ENCODE data around the gene PITPNC1.
"Not testable (repeated sequence)": the region's sequence is repeated elsewhere in the genome, so short reads cannot be mapped to it uniquely, and the experiment has no call there.

The PITPNC1 gene

GRCh38 chr17:67461876-67462275, 84.8 kb downstream of the PITPNC1 start:
- DNase-seq (ENCODE audit: low read depth): no peak

GRCh38 chr17:67466251-67466796, 89.2 kb downstream of the PITPNC1 start:
- no peak for DNase-seq (ENCODE audit: low read depth)

DNA sequence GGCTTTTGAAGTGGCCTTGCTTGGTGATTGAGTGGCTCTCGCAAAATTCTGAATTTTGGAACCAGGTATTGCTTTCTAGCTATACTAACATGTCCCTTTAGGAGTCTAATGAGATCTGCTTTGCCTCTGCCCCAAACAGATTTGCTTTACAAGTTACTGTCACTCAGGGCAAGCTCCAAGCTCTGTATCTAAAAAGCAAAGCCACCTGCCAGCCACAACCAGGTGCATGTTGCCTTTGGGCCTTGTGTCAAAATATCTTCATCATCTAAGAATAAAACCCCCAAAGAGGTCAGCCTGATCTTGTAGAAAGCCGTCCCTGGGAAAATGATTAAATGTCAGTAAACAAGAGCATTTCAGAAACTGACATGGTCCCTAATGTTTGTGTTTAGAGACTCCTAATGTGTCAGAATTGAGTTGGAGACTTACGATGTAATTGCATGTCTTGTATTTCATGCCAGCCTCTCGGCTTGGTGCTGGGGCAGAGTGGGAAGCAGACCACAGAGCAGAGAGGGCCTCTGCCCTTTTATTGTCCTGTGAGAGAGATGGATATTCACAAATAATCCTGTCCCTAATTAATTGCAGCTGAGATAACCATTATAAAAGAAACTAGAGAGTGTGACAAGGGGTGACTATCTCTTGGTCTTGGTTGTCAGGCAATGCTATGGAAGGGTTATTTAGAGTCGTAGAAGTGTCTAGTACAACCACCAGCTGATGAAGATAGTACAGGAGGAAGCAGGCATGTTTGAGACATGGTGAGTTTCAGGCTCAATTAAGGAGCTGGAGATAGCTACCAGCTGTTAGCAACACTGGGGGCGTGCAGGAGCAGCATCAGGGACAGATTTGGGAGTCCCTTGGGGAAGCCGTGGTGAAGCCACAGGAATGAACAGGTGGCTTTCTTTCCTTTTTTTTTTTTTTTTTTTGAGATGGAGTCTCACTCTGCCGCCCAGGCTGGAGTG, 90.7 kb downstream of the PITPNC1 start:
- DNase-seq (ENCODE audit: low read depth): no peak

GRCh38 chr17:67469208-67469980, 92.3 kb downstream of the PITPNC1 start:
- DNase-seq (ENCODE audit: low read depth): no peak

- no peak for DNase-seq (ENCODE audit: low read depth)
Measured at GRCh38 chr17:67470163-67470562, 93.1 kb downstream of the PITPNC1 start.

GRCh38 chr17:67471118-67471517, 94.0 kb downstream of the PITPNC1 start:
- no peak for DNase-seq (ENCODE audit: low read depth)

DNA sequence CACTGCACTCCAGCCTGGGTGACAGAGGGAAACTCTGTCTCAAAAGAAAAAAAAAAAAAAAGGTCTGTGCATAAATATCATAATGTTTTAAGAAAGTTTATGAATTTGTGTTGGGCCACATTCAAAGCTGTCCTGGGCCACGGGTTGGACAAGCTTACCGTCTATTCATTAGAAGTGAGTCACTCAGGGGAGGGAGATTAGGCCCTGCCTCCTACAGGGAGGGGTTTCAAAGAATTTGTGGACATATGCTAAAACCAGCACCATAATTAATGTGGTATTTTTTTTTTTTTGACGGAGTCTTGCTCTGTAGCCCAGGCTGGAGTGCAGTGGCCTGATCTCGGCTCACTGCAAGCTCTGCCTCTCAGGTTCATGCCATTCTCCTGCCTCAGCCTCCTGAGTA, 95.5 kb downstream of the PITPNC1 start:
- DNase-seq (ENCODE audit: low read depth): not testable (repeated sequence)

DNA sequence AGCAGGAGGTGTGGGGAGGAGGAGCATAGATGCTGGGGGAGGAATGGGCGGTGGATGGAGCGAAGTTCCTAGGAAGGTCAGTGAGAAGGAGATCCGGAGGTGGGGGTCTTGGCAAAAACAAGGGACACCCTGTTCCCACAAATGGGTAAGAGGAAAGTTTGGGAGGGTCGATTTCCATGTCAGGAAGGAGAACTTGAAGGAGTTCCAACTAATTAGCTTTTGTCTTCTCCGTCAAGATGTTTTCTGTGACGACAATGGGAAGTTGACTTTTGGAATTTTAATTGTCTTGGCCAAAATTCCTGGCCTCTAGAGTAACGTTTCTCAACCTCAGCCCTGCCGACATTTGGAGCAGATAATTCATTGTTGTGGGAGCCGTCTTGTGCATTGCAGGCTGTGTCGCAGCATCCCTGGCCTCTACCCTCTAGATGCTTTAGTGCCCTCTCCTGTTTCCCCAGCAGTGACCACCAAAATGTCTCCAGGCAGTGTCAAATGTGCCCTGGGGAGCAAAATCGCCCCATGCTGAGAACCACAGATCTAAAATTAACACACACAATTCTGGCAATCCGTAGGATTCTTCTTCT, 97.1 kb downstream of the PITPNC1 start:
- DNase-seq (ENCODE audit: low read depth): no peak

DNA sequence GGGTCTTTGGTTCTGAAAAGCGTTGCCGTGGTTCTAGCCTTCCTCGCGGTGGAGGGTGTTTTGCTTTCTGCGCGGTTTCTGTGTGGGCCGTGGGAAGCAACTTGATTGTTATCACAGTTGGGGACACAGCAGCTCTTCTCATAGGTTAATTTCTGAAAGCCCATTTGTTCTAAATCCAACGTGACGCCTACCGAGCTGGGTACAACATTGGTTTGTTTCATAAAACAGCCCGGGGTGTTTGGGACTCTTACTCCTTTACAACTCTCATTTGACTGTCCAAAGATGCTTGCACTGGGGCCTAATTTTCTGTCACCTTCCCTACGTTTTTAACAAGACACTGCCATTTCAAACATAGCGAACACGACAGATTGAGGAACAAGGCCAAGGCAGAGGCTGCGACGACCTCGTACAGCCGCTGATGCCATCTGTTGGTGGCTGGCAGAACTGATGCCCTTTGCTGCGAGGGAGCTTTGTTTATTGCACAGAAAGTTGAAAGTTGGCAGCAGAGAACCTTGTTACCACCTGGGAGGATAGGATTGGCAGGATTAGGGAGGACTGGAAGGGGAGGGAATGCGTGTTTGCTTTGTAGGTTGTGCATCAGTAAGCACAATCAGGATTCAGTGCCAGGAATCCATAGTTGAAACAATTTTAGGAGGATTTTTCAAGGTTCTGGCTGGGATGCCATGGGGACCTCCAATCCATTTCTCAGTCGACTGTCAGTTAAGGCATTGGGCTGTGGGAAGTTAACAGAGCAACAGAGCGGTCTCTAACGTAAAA, 98.3 kb downstream of the PITPNC1 start:
- peak; percentile 58 for DNase-seq (ENCODE audit: low read depth)

DNA sequence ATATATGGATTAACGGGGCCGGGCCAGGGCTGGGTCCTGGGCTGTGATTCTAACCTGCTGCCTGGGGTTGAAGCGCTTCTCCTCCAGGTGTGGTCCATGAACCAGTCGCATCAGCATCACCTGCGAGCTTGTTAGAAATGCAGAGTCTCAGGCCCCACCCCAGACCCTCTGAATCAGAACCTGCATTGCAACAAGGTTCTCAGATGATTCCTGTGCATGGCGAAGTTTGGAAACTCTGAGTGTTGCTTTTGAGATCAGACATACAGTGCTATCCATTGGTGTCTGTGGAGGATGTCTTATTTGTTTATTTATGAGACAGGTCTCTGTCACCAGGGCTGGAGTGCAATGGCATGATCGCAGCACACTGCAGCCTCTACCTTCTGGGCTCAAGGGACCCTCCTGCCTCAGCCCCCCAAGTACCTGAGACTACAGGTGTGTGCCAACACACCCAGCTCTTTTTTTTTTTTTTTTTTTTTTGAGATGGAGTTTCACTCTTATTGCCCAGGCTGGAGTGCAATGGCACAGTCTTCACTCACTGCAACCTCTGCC, 99.8 kb downstream of the PITPNC1 start:
- DNase-seq (ENCODE audit: low read depth): no peak

- no peak for DNase-seq (ENCODE audit: low read depth)
Measured at GRCh38 chr17:67477687-67478086, 100.6 kb downstream of the PITPNC1 start.

DNA sequence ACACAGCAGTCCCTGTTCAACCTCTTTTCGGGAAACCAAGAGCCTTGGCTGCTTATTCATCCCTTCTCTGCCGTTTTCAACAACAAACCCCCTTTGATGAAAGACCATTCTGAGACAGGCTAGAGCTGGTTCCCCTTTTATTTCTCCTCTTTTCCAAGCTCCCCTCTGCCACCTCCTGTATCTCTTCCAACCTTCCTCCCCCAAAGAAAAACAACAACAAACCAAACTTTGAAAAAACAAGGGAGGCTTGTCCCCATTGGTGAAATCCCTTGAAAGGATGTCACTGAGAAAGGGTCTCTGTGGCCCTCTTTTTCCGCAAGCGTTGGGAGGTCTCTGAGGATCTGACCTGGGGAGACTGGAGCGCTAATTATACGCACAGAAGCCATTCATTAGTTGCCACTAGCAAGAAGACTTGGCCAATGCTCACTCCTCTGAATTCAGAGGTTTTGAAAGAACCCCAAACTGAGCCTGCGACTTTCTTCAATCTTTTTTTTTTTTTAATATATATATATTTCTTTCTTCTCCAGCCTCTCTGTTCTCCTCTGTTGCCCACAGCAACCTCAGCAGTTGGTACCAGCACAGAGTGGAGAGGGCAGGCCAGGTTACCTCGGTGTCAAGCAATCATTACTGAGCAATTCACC, 101.4 kb downstream of the PITPNC1 start:
- no peak for DNase-seq (ENCODE audit: low read depth)

- no peak for DNase-seq (ENCODE audit: low read depth)
Measured at GRCh38 chr17:67479148-67479547, 102.1 kb downstream of the PITPNC1 start.

- DNase-seq (ENCODE audit: low read depth): not testable (repeated sequence)
Measured at GRCh38 chr17:67480959-67481358, 103.9 kb downstream of the PITPNC1 start.

- DNase-seq (ENCODE audit: low read depth): no peak
Measured at GRCh38 chr17:67481808-67482207, 104.7 kb downstream of the PITPNC1 start.

GRCh38 chr17:67482764-67483163, 105.7 kb downstream of the PITPNC1 start:
- no peak for DNase-seq (ENCODE audit: low read depth)

- no peak for DNase-seq (ENCODE audit: low read depth)
Measured at GRCh38 chr17:67484261-67484660, 107.2 kb downstream of the PITPNC1 start.

DNA sequence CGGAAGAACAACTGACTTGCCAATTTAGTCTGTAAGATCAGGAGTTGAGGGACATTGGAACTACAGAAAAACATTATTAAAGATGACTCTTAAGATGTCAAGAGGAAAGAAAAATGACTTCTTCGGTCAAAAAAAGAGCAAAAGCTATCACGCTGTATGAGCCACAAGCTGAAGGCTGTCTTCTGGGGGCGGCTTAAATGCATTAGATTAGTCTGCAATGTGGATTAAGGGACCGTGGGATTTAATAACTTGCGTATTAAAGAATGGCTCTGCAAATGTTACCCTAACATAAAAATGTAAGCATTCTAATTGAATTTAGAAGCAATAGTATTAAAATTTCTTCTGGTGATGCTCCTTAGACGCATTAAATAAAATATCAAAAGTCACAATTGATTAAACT, 108.6 kb downstream of the PITPNC1 start:
- no peak for DNase-seq (ENCODE audit: low read depth)

DNA sequence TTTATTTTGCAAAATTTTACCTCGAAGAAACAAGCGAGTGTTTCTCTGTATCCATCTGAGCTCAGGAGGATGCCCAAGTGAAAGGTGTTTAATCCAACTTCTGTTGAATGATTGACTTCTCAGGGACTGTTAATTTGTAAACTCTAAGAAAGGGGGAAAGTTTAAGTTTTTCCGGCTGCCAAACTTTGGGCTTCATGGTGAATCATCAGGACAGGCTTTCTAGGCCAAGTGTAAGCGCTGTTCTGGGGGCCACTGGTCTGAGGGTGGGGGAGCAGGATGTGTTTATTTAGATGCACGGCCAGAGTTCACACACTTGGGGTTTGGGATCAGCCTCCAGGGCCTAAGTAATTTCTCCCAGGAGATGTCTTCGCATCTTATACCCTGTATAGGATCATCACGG, 110.4 kb downstream of the PITPNC1 start:
- no peak for DNase-seq (ENCODE audit: low read depth)

- no peak for DNase-seq (ENCODE audit: low read depth)
Measured at GRCh38 chr17:67488161-67488560, 111.1 kb downstream of the PITPNC1 start.

DNA sequence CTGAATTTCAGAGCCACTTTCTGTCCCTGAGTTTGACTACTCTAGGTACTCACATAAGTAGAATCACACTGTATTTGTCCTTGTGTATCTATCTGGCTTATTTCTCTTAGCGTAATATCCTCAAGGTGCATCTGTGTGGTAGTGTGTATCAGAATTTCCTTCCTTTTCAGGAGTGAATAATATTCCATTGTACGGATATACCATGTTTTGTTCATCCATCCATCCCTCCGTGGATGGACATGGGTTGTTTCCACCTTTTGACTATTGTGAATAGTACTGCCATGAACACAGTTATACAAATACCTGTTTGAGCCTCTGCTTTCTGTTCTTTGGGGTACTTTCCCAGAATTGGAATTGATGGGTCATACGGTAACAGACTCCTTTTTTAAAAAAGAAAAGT, 111.7 kb downstream of the PITPNC1 start:
- no peak for DNase-seq (ENCODE audit: low read depth)
